GM18858 (cell line): ENCODE results near the gene ERC1.

ENCODE experiments used
- ATAC-seq: cut with Tn5 transposase; IDR thresholded peaks from one replicate; pipeline ENCODE4 v1.9.1; 2021; ENCODE audit not compliant: unreplicated experiment

Gene ERC1

DNA sequence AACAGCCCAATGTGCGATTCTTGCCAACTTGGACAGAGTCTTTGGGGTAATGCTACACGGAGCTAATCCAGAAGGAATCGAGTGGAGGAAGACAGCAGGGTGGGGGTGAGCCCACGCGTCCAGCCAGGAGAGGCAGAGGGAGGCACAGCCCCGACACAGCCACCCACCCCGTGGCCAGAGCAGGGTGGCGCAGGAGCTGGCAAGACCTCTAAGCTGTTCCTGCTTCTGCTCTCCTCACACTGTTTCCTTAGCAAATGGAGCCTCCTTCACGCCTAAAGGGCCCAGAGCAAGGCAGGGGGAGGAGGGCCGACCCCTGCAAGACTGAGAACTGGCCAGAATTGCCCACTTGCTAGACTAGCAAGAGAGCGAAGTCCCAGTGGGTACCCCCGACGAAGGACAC is 511.8 kb downstream of the ERC1 start:
- no peak for ATAC-seq

DNA sequence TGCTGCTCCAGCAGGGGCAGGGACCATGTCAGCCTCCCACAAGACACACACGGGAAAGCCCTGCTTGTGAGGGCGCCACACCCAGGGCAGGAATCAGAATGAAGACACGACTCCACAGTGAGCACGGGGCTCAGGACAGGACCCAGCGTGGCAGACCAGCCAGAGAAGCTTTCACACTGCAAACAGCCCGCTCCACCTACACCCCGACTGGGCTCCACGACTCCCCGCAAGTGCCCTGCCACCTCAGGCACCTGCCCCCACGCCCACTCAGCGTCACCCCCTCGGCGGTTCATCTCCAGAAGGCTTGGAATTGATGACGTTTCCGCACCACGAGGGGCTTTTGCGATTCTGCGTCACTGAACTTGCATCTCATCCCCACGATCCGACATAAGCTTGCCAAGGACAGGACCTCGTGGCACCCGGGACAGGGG is 512.3 kb downstream of the ERC1 start:
- no peak for ATAC-seq

DNA sequence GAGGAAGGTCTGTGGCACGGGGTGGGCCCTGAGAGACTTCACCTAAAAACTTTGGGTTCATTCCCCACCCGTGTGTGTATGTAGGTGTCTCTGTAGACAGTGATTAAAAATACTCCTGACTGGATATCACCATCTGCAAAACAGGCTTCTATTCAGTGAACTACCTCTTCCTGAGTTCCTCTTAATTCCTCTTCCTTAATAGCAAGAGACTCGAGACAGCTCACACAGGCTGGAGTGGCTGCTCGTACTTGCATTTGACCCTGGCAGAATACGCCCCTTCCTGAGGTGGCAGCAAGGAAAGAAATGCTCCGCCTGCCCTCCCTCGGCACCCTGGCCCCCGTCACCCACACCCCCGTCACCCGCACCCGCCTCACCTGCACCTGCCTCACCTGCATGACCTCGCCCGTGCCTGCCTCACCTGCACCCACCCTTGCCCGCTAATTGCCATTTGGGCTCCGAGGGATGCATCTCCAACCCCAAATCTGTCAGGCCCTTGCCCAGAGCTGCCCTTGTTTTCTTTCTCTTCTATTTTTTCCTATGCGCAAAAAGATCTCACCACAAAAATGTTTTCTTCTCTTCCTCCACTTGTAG is 513.4 kb downstream of the ERC1 start:
- ATAC-seq = no peak

DNA sequence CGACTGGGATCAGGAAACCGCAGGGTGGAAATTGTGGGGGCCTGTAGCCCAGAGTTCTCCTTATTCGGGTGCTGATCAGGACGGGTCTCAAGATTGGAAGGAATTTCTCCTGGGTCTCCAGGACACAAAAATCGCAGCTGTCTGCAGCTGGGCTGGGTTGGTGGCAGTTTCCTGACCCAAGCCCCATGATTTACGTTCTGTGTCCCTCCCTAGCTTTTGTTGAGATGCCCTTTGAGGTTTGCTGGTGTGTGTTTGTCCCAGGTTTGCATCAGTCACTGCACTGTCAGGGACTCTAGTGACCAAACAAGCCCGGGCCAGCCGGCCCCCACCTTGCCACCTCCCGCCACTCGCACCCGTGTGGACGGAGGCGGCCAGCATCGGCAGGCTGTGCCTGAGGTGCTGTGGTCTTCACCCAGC is 513.9 kb downstream of the ERC1 start:
- no peak for ATAC-seq

DNA sequence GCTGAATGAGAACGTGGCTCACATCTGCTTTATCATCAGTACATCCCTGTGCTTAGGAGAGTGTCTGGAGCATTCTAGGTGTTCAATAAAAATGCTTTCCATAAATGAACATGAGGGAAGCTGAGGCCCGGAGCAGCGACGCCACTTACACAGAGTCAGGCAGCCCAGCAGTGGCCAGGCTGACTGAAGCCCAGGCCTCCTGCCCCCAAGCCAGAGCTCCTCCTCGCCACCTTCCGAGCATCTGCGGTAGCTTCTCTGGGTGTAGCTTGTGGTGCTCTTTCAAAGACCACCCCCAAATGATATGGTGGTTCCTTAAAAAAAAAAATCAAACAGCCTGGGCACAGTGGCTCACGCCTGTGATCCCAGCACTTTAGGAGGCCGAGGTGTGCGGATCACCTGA is 514.6 kb downstream of the ERC1 start:
- no peak for ATAC-seq

DNA sequence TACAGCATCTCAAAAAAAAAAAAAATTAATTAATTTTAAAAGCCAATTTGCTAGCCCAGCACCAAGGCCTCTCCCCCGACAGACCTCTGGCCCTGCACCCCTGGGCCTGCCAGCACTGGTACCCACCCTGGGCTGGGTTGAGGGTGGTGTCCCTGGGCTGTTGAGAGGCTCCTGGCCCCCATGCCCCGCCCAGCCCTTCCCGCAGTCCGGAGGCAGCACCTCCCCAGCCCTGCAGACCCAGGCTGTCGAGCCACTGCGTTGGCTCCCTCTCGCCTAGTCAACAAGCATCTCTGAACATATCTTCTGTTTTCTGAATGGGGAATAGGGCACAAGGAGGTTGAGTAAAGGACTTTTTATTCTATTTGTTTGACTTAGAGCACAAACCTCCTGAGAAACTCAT is 516.3 kb downstream of the ERC1 start:
- no peak for ATAC-seq

DNA sequence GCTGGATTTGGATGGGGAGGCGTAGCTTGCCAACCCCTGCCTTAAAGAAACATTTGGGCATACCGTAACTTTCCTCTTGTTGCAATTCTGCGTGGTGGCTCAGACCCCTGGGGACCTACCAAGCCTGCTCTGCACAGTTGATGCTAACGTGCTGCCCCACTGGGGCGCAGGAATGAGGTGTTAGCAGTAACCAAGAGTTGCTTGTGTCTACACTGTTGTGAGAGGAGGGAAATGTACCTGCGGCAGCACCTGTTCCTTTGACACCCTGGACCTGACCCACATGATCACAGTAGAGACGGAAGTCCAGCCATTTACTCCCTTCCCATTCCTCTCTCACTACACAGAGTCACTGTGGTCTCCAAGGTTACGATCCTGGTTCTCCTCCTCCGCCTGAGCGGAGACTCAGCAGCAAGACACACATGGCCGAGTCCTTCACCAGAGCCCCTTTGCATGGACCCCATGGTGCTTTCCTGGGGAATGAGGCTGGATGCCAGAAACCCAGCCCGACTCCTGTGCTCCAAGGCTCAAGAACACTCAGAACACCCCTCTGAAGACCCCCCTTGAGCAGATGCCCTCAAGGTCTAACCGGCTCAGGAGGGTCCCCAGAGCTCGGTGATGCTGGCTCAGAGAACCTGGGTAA is 518.5 kb downstream of the ERC1 start:
- no peak for ATAC-seq

DNA sequence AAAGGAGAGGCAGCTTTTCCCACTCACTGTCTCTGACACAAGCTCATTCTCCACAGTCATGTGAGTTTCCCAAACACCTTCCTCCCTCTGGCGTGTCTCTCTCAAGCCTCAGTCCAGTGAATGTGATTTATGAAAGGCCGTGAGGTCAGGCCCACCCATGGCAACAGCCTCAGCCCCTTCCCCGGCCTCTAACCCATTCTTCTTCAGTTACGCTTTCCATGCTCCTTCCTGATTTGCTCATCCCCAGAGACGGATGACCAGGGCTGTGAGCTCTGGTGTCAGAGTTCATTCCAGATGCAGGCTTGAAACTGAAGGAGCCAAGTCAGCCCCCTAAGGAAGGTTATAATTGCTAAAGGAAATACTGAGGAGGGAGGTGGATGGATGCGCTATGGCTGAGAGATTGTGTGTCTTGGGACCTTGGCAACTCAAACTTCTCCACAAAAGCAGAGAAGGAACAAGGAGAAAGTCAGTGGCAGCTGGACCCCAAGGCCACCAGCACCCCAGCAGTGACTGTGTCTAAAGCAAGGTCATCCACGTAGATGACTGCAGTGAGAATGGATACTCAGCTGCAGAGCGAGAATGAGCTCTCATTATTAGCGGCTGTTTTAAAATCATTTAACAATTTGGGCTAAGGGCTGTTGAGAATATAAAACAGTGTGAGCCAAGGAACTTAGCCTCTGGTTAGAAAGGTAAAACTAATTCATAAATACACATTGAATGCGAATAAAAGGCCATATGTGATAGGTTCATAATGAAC is 519.2 kb downstream of the ERC1 start:
- ATAC-seq = no peak

DNA sequence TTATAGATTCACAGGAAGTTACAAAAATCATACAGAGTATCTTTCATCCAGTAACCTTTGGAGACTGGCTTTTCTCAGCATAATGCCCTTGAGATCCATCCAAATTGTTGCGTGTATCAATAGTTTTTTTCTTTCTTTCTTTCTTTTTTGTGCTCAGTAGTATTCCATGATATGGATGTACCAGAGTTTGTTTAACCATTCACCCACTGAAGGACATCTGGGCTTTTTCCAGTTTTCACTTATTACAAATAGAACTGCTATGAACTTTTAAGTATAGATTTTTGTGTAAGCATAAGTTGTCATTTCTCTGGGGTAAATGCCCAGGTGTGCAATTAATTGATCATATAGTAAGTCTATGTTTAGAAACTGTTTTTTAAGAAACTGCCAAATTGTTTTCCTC is 524.0 kb downstream of the ERC1 start:
- ATAC-seq = no peak

DNA sequence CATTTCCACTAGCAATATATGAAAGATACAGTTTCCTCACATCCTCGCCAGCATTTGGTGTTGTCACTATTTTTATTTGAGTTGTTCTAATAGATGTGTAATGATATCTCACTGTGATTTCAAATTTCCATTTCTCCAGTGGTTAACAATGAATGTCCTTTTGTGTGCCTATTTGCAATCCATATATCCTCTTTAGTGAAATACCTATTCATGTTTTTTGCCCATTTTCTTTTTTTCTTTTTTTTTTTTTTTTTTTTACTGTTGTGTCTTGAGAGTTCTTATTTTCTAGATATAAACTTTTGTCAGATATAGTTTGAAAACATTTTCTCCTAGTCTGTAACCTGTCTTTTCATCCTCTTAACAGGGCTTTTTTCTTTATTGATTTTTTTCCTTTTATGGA is 524.4 kb downstream of the ERC1 start:
- no peak for ATAC-seq

DNA sequence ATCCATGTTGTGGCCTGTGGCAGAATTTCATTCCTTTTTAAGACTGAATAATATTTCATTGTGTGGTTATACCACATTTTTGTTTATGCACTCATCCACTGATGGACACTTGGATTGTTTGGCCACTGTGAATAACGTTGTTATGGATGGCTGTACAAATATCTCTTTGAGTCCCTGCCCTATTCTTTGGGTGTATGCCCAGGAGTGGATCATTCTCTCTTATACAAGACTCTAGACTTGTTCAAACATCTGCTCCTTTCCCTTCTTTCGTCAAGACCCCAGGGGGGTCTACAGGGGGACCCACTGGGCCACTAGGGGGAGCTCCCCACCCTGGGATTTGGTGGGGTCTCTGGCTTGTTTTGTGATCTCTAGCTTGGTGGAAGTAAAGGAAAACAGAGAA is 526.0 kb downstream of the ERC1 start:
- ATAC-seq = no peak

DNA sequence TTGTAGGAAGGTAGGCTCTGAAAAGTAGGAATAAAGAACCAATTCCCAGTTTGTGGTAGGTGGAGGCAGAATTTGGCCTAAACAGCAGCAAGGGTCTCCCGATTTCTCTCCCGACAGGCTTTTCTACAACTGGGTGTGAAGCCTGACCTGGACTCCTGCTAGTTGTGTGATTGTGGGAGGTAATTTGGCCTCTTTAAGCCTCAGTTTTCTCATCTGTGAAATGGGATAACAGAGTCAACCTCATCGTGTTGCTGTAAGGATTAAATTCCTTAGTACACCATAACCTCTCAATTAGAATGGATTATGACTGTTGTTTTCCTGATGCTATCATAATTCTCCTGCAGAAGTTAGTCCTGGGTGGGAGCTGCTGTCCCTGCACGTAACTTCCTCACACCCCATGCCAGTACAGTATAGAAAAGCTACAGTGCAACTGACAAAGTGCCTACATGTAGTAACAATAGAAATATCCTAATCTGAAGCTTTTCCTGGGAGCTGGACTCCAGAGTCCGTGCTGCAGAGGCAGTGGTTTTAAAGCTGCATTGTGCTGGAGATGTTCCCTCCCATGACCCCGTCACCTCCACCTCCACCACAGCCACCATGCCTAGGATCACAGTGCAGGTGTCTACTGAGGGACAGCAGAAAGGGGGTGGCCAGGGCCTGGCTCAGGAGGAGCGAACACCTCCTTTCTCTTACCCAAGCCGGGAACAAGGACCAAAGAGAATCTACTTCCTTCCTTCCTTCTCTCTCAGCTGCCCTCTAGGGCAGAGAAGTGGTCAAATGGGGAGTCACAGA is 526.9 kb downstream of the ERC1 start:
- no peak for ATAC-seq

DNA sequence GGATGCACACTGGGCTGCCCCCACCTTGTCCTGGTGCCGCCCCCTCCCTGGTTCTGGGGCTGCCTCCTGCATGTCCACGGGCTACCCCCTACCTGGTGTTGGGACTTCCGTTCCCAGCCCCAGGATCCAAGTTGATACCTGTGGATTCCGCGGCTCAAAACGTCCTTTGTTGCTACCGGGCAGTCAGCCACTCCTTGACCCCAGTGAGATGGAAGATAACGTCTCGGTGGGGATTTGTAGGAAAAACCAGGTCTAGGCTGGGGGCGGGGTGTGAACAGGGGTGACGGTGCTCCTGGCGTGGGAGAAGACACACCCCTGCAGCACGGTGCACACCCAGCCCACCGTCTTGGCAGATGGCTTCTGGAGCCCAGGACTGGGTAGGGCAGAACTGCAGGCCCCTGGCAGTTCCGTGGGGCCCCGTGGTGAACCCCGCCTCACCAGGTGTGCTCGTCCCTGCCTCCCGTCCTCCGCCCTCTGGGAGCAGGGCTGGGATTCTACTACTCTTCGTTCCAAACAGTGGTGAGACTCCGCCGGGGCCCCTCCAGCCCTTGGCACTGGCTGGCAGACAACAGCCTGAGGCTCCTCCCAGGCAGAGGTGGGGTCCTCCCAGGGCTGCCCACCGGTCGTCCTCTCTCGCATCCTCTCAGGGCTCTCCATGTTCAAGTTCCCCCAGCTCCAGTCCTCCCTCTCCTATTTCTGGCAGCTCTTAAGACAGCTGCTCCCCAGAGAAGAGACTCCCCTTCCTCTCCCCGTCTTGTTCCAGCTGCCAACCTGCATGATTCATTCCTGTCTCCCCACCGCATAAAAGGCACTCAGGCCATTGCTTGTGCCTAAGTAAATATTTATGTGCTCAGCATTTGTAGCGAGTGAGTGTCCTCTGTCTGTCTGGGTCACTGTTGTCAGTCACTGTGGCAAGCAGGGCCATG is 527.8 kb downstream of the ERC1 start:
- ATAC-seq = no peak

DNA sequence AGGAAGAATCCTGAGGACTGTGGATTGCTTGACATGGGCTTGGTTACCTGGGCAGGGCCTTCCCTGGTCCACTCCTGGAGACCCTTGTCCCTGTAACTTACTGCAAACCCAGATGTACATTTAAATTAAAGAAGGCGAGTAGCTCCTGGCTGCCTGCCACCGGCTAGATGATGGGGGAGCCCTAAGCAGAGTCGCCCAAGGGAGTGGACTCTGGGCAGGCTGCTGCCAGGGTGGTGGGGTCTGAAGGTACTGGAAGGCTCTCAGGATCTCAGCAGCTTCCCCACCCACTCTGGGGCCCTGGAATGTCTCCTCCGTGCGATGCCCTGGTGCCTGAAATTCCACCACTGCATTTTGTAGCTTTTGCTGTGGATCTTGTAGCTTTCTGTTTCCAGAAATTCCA is 528.6 kb downstream of the ERC1 start:
- ATAC-seq = no peak

DNA sequence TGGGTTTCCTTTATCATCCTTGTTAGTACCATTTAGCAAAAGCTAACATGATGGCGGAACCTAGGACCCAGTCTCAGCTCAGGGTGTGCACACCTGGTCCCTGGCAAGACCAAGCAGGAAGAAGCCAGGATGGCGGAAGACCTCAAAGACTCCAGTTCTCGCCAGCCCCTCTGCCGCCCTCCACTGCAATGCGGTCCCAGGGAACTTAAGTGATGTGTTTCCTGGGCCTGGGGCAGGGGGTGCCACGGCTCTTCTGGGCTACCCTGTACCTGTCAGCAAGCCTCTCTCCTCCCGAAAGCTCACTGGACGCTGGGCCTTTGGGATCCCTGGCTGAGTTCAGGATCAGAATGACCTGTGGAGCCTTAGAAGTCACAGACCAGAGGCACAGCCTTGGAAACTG is 532.0 kb downstream of the ERC1 start:
- no peak for ATAC-seq

DNA sequence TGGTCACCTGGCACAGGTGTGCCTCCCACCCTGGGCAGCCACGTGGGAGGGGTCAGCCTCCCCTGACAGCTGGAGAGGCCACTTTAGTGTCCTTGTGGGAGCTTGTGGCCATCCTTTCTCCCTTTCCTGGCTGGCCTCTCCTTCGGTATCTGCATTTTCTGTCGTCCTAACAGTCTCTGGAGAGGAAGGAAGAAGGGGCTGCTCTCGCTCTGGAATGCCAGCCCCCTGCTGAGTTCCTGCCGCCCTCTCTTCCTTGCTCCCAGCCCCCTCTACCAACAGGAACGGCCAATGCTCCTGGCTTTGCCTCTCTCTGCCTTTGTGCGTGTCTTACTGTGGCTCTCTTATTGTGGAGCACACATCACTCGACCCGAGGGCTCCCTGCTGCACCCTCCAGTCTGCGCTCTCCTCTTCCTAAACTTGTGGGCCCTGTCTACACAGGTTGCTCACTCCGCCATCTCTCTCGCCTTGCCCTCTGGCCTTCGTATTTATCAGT is 532.6 kb downstream of the ERC1 start:
- no peak for ATAC-seq

DNA sequence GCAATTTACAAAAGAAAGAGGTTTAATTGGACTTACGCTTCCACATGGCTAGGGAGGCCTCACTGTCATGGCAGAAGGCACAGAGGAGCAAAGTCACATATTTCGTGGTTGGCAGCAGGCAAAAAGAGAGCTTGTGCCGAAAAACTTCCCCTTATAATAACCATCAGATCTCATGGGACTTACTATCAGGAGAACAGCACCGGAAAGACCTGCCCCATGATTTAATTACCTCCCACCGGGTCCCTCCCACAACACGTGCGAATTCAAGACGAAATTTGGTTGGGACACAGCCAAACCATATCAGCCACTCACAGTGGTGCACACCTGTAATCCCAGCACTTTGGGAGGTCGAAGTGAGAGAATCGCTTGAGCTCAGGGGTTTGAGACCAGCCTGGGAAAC is 534.8 kb downstream of the ERC1 start:
- ATAC-seq = no peak

DNA sequence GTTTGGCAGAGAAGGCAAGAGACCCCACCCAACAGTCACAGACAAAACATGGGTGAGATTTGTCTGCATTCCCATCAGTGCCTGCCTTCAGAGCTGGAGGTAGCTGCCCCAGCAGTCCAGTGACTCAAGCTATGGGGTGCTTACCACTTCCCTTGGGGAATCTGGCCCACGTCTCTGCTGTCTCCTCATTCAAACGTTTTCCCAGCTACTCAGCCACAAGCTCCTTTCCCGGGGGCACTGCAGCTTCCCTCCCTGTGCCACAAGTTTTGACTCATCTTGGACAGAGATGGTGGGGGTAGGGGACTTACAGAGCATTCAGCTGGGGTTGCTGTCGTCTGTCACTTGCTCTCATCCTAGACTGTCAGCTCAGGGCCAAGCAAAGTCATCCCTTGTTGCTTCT is 536.8 kb downstream of the ERC1 start:
- no peak for ATAC-seq

DNA sequence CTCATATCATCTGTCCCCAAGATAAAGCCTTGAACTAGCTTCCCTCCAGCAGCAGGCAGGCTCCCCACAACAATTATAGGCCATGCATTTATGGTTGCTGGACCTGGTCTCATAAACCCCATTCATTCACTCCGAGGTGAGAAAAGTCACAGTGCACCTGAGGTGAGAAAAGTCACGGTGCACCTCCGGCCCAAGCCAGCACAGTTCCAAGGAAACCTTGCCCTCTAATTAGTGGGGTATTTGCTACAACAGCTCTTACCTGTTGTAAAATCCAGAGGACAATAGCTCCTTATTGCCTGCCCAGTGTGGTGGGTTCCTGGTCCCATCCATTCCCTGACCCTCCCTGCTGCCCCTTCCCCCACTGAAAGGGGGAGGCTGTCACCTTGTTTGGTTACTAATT is 537.8 kb downstream of the ERC1 start:
- ATAC-seq = no peak

DNA sequence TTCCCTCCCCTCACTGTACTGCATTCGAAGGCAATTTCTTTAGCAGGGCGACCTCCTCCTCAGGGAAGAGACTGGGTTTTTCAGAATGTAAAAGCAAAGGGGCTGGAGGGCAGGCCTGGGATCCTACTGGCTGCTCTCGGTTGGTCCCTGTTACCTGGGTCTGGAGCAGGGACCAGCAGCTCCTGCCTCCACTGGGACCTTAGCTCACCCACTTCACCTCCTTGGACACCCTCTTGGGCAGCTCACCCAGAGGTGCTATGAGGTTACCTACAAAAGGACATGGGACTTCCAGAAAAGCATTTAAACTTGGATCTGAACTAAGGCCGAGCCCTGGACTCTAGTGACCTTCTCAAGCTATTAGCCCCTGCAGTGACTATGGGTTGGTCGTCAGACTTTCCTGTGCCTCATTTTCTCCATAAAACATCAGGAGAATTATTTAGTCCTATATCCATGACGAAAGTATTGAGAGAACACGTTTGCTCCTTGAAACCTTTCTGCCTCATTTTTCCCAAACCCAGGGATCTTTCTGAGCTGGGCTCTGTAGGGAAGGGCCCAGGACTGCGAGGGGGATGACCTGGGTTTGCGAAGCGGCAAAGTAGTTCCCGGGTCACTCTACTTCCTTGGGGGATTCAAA is 538.3 kb downstream of the ERC1 start:
- ATAC-seq = no peak
